H1 (cell line): Measurements from ENCODE around the gene INO80C.

ENCODE experiments used
- BRCA1 ChIP-seq: IDR thresholded peaks from 2 replicates; pipeline ENCODE4 v1.6.1; 2012; ENCODE audit warnings: low read depth, low read length, improper control_type of control experiment
- CTCF ChIP-seq, 3 experiments: IDR thresholded peaks; 1 replicate in 2 of 3; 2 replicates in 1 of 3; pipeline versions ENCODE4 v1.5.1 to v1.6.1; 2011; ENCODE audit warnings: low read length in 3 of 3, mild to moderate bottlenecking in 3 of 3, inconsistent platforms in 2 of 3, low read depth in 1 of 3, moderate library complexity in 1 of 3; ENCODE audit not compliant: insufficient read depth in 1 of 3; ENCODE audit errors: control extremely low read depth in 1 of 3
- EZH2 ChIP-seq: fragments of 200-600 bp; sonication (generic); IDR thresholded peaks from 2 replicates; pipeline ENCODE4 v1.7.1; 2012; ENCODE audit warnings: low read depth, mild to moderate bottlenecking, moderate library complexity, low read length, inconsistent platforms; ENCODE audit not compliant: severe bottlenecking
- MAFK ChIP-seq: IDR thresholded peaks from 2 replicates; pipeline ENCODE4 v1.6.1; 2012; ENCODE audit warnings: low read depth, mild to moderate bottlenecking, improper control_type of control experiment, low read length
- POLR2A ChIP-seq, 2 experiments: IDR thresholded peaks; 1 replicate in 1 of 2; 2 replicates in 1 of 2; pipeline ENCODE4 v1.6.1; 2011; ENCODE audit warnings: low read depth in 2 of 2, low read length in 2 of 2, mild to moderate bottlenecking in 2 of 2; ENCODE audit errors: control extremely low read depth in 1 of 2
- SIN3A ChIP-seq, 2 experiments: IDR thresholded peaks in 1 of 2; conservative IDR thresholded peaks in 1 of 2; 2 replicates each; pipeline ENCODE4 v1.6.1; 2011 to 2012; ENCODE audit warnings: low read length in 2 of 2, improper control_type of control experiment in 1 of 2, low read depth in 1 of 2, mild to moderate bottlenecking in 1 of 2
- TAF1 ChIP-seq: IDR thresholded peaks from 2 replicates; pipeline ENCODE4 v1.6.1; 2011; ENCODE audit warnings: mild to moderate bottlenecking, low read depth, low read length
- YY1 ChIP-seq: IDR thresholded peaks from 2 replicates; pipeline ENCODE4 v1.6.1; 2011; ENCODE audit warnings: low read depth, mild to moderate bottlenecking, low read length

DNA sequence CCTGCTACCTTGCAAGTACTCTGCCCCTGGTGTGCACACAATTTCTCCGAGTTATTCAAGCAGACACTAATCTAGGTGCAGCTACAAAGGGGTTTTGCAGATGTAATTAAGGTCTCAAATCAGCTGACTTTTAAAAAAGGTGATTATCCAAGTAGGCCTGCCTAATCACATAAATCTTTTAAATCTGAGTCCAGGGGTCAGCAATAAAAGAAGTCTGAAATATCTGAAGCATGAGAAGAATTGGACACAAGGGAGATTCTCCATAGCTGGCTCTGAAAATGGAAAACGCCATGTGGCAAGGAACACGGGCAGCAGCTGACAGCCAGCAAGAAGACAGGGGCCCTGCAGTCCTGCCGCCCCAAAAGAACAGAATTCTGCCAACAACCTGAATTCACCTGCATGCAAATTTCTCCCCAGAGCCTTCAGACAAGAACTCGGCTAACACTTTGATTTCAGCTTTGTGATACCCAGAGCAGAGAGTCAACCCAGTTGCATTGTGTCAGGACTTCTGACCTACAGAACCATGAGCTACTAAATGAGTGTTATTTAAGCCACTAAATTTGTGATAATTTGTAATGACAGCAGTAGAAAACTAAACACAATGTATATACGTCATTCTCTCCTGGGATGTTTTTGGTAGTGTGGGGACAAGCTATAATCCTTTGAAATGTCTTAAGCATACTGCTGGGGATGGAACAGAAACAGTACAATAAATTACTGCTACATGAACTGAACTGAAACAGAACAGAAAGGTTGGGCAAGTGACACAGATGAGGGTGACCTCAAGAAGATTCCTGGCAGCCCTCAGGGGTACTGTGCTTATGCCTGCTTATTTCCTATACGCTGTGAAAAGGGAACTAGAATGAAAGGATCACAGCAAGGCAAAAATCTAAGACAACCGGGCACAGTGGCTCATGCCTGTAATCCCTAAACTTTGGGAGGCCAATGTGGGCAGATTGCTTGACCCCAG lies 3.2 kb downstream of the INO80C start:
- no peak for TF ChIP-seq BRCA1
- no peak for TF ChIP-seq YY1
- TF ChIP-seq CTCF (IDR thresholded peaks at IDR 0.05; ENCODE audit: control extremely low read depth in 1 of 3, insufficient read depth in 1 of 3, low read depth in 1 of 3, low read length in 3 of 3): no peak
- TF ChIP-seq EZH2: no peak
- TF ChIP-seq POLR2A (IDR thresholded peaks at IDR 0.05; ENCODE audit: control extremely low read depth in 1 of 2, low read depth in 2 of 2, low read length in 2 of 2): no peak
- TF ChIP-seq SIN3A (conservative IDR thresholded peaks at IDR 0.05 in 1 of 2, IDR thresholded peaks at IDR 0.05 in 1 of 2; ENCODE audit: low read depth in 1 of 2, low read length in 2 of 2): no peak
- no peak for TF ChIP-seq MAFK
- no peak for TF ChIP-seq TAF1
